ENCODE measurements around the gene OVAAL. TPM values are rescaled to one million over a fixed set of nuclear protein-coding genes. Genes with fewer than 3 reads are reported as not detected.
A peak's percentile ranks its signal among the peaks of the same experiment; 100 is the strongest.

Gene OVAAL
- not detected for polyA plus RNA-seq (ENCODE audit: low read depth in 6 of 6)

- no peak for DNase-seq
- Mint-ChIP-seq H3K36me3 (peaks cover 4 to 7% of the 10 kb centered on the region in 2 donors), H3K27me3 (peaks cover 12 to 53% (median 29%) of the 10 kb centered on the region in 3 donors), H3K4me3 (no peak within 1 kb of the TSS), H3K9me3 (peaks cover 0 to 7% (median 0%) of the 10 kb centered on the region in 7 donors), H3K4me1 (no peaks in the 10 kb centered on the region), H3K27ac (peak within 1 kb of the TSS in 1 of 6 donors; percentile 4)
- no peak for ATAC-seq (ENCODE audit: low read depth in 2 of 2)
Observed at GRCh38 chr1:180558664-180559063, at the start of gene OVAAL. Gene OVAAL, plus strand, starts transcription at chr1:180558964.

GRCh38 chr1:180510882-180511281, 47.9 kb upstream of the OVAAL start:
- H3K4me1 Mint-ChIP-seq, result no peaks in the 10 kb centered on the region
- no peak for DNase-seq
- peaks cover 0 to 2% (median 0%) of the 10 kb centered on the region in 7 donors for H3K9me3 Mint-ChIP-seq
- H3K27me3 Mint-ChIP-seq, result peaks cover 15 to 19% (median 16%) of the 10 kb centered on the region in 3 donors
- no peak for ATAC-seq (ENCODE audit: low read depth in 2 of 2)
- H3K36me3 Mint-ChIP-seq, result no peaks in the 10 kb centered on the region
- no peak overlapping the region for H3K4me3 Mint-ChIP-seq
- no peak overlapping the region for H3K27ac Mint-ChIP-seq

DNA sequence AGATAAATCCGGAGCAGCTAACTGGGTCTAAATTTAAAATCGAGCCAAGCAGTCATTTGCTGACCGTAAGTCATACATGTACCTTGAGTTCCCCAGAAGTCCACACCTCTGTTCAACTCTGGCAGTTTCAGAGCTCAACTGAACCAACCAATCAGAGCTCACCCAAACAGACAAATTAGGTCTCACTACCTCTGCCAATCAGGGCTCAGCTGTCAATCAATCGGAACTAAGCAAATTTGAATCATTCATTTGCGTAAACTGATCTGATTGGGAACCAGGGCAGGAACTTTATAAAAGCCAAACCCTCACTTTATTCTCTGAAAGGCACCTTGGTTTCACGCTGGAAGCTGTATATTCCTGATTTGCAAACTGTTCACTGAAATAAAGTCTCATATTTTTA, 45.2 kb upstream of the OVAAL start:
- ATAC-seq (ENCODE audit: low read depth in 2 of 2) (no peak), DNase-seq (no peak)
- Mint-ChIP-seq H3K4me3 (no peak overlapping the region), H3K27me3 (peaks cover 16 to 19% (median 16%) of the 10 kb centered on the region in 3 donors), H3K36me3 (no peaks in the 10 kb centered on the region), H3K27ac (no peak overlapping the region), H3K9me3 (peaks cover 0 to 2% (median 0%) of the 10 kb centered on the region in 7 donors), H3K4me1 (no peaks in the 10 kb centered on the region)

GRCh38 chr1:180515364-180515763, 43.4 kb upstream of the OVAAL start:
- no peaks in the 10 kb centered on the region for H3K4me1 Mint-ChIP-seq
- peaks cover 22 to 27% (median 26%) of the 10 kb centered on the region in 3 donors for H3K27me3 Mint-ChIP-seq
- H3K9me3 Mint-ChIP-seq, result peaks cover 0 to 2% (median 0%) of the 10 kb centered on the region in 7 donors
- no peak overlapping the region for H3K4me3 Mint-ChIP-seq
- no peak overlapping the region for H3K27ac Mint-ChIP-seq
- no peak for ATAC-seq (ENCODE audit: low read depth in 2 of 2)
- no peaks in the 10 kb centered on the region for H3K36me3 Mint-ChIP-seq
- DNase-seq, result no peak

GRCh38 chr1:180515857-180516388, 42.8 kb upstream of the OVAAL start:
- no peaks in the 10 kb centered on the region for H3K4me1 Mint-ChIP-seq
- no peaks in the 10 kb centered on the region for H3K36me3 Mint-ChIP-seq
- ATAC-seq (ENCODE audit: low read depth in 2 of 2) (peak; percentile 75 to 86), DNase-seq (peak; percentile 50)
- H3K9me3 Mint-ChIP-seq, result no peaks in the 10 kb centered on the region
- H3K27ac Mint-ChIP-seq, result no peak overlapping the region
- no peak overlapping the region for H3K4me3 Mint-ChIP-seq
- H3K27me3 Mint-ChIP-seq, result peaks cover 19 to 26% (median 20%) of the 10 kb centered on the region in 3 donors

DNA sequence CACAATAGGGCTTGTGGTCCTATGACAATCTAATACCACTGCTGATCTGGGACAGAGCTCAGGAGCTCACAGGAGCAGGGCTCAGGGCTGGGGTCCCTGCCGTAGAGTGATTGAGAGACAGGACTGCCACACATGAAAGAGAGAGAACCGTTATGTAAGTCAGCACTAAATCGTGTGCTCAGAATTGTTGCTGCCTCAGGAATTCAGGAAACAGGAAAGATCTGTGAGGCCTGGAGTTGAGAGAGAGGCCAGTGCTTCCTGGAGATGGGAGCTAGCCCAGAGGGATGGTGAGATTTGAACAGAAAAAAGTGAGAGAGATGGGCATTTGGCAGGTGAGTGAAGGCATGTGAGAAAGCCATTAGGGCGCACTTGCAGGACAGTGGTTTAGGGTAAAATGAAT, 38.9 kb upstream of the OVAAL start:
- Mint-ChIP-seq H3K9me3 (no peaks in the 10 kb centered on the region), H3K4me1 (peaks cover 4 to 6% (median 4%) of the 10 kb centered on the region in 3 donors), H3K27me3 (peaks cover 8 to 15% (median 11%) of the 10 kb centered on the region in 3 donors), H3K27ac (peak overlapping the region in 1 of 6 donors; percentile 37), H3K4me3 (peak overlapping the region in 1 of 8 donors; percentile 11), H3K36me3 (no peaks in the 10 kb centered on the region)
- ATAC-seq (ENCODE audit: low read depth in 2 of 2) (no peak), DNase-seq (no peak)

DNA sequence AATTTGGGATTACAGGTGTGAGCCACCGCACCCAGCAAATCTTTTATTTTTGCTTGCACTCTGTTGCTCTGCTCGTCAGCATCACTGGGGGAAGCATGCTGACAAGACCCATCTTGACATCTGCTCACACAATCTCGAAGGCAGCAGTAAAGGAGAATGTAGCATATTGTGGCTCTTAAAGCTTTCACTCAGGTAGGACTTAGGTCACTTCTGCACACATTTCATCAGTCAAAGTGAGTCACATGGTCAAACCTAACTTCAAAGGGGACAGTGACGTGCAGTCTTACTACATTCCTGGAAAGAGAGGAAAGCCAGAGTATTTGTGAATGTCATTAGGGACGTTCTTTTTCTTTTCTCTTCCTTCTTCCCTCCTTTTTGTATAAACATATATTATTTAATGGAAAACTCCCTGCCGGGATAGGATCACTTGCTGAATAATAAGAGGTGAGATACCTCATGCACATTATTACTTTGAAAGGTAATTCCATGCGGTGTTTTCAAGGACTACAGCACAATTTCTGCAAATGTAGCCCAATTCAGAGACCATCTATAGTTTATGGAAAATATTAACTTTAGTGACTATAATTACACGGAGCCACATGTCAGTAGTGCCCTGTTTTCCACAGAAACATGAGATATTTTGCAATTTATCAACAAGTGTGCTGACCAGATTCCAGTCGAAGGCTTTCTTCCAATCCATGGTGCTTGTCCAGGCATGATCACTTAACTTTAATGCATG, 37.1 kb upstream of the OVAAL start:
- no peaks in the 10 kb centered on the region for H3K36me3 Mint-ChIP-seq
- DNase-seq (no peak), ATAC-seq (ENCODE audit: low read depth in 2 of 2) (no peak)
- no peaks in the 10 kb centered on the region for H3K9me3 Mint-ChIP-seq
- H3K4me3 Mint-ChIP-seq, result no peak overlapping the region
- H3K27me3 Mint-ChIP-seq, result peaks cover 8 to 12% (median 11%) of the 10 kb centered on the region in 3 donors
- peaks cover 8 to 15% (median 13%) of the 10 kb centered on the region in 3 donors for H3K4me1 Mint-ChIP-seq
- H3K27ac Mint-ChIP-seq, result no peak overlapping the region

GRCh38 chr1:180522213-180522515, 36.6 kb upstream of the OVAAL start:
- Mint-ChIP-seq H3K4me1 (peaks cover 8 to 15% (median 13%) of the 10 kb centered on the region in 3 donors), H3K36me3 (no peaks in the 10 kb centered on the region), H3K27ac (no peak overlapping the region), H3K9me3 (no peaks in the 10 kb centered on the region), H3K27me3 (peaks cover 8 to 12% (median 11%) of the 10 kb centered on the region in 3 donors), H3K4me3 (no peak overlapping the region)
- DNase-seq (no peak), ATAC-seq (ENCODE audit: low read depth in 2 of 2) (no peak)

DNA sequence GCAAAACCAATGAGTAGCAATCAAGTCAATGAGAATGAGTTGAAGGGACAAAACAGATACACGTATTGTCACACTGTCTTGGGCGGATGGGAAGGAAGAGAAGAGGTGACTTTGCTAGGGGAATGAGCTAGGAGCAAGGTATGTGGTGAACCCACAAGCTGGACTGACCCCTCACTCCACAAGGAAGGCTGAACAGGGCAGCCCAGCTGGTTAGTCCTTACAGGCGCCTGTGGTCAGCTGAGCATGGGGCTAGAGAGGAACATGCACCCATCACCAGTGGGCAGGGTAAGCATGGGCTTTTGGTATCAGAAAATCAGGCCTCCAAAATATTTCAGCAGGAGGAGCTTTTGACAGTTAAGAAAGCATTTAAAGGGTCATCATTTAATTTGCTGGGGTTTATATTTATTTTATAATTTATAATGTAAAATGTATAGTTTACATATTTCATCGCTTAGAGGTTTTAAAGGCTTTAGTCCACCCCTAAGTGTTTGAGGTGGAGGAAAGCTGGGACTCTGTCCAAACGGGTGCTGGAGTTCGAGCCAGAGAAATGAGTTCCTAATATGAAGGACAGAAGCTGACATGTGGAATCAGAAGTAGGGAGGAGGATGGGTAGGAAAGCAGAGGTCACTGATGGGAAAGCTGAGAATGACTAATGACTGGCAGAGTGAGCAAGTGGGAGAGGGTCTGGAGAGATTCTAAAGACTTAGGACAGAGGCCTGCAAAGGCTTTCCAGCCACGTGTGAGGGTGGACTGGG, 34.4 kb upstream of the OVAAL start:
- no peaks in the 10 kb centered on the region for H3K36me3 Mint-ChIP-seq
- no peak for DNase-seq
- no peak overlapping the region for H3K4me3 Mint-ChIP-seq
- no peaks in the 10 kb centered on the region for H3K9me3 Mint-ChIP-seq
- ATAC-seq (ENCODE audit: low read depth in 2 of 2), result no peak
- peaks cover 8 to 15% (median 13%) of the 10 kb centered on the region in 3 donors for H3K4me1 Mint-ChIP-seq
- peaks cover 7 to 11% (median 8%) of the 10 kb centered on the region in 3 donors for H3K27me3 Mint-ChIP-seq
- H3K27ac Mint-ChIP-seq, result peak overlapping the region in 4 of 6 donors; percentile 0 to 65 (median 44)

DNA sequence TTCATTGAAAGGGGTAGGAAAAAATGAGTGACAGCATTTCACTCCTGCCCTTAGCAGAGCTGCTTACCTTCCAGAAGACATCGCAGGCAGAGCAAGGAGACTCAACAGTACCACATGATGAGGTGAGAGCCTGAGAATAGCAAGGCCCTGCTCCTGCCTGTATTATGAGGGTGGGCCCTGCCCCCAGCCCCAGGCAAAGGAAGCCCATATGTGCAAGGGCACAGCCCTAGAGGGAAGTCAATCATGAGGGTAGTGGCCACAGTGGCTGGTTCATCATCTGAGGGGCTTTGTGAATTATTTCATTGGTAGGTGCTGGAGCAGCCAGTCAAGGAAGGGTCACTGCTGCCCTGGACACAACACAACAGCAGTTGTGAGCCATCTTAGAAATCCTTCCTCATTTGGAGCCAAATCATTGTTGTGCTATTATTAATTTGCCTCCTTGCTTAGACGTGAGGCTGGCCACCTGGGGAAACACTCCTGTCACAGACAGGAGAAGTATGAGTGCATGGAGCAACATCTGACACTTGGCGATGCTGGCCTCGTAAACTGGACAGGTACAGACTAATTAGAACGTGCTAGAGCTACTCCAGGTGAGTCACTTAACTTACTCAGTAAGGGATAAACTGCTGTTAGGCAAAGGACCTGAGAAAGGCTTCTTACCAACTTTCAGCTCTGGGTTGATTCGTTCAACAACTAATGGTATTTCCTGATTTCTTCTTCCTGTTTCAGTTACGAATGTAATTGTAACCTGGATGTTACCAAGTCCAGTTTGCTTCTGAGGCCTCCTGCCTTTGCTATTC, 33.6 kb upstream of the OVAAL start:
- Mint-ChIP-seq H3K36me3 (no peaks in the 10 kb centered on the region), H3K27ac (peak overlapping the region in 4 of 6 donors; percentile 0 to 89 (median 34)), H3K4me3 (peak overlapping the region in 6 of 8 donors; percentile 17 to 70 (median 50)), H3K4me1 (peaks cover 8 to 15% (median 13%) of the 10 kb centered on the region in 3 donors), H3K27me3 (peaks cover 0 to 5% (median 3%) of the 10 kb centered on the region in 3 donors), H3K9me3 (no peaks in the 10 kb centered on the region)
- ATAC-seq (ENCODE audit: low read depth in 2 of 2), result peak; percentile 28 to 56
- no peak for DNase-seq

- no peaks in the 10 kb centered on the region for H3K9me3 Mint-ChIP-seq
- peak overlapping the region in 2 of 6 donors; percentile 52 to 89 for H3K27ac Mint-ChIP-seq
- H3K4me1 Mint-ChIP-seq, result peaks cover 8 to 15% (median 13%) of the 10 kb centered on the region in 3 donors
- no peaks in the 10 kb centered on the region for H3K36me3 Mint-ChIP-seq
- H3K27me3 Mint-ChIP-seq, result peaks cover 0 to 7% (median 5%) of the 10 kb centered on the region in 3 donors
- peak overlapping the region in 6 of 8 donors; percentile 17 to 70 (median 50) for H3K4me3 Mint-ChIP-seq
- DNase-seq (no peak), ATAC-seq (ENCODE audit: low read depth in 2 of 2) (peak in 1 of 2 donors; percentile 9)
Observed at GRCh38 chr1:180525715-180526039, 33.1 kb upstream of the OVAAL start.

DNA sequence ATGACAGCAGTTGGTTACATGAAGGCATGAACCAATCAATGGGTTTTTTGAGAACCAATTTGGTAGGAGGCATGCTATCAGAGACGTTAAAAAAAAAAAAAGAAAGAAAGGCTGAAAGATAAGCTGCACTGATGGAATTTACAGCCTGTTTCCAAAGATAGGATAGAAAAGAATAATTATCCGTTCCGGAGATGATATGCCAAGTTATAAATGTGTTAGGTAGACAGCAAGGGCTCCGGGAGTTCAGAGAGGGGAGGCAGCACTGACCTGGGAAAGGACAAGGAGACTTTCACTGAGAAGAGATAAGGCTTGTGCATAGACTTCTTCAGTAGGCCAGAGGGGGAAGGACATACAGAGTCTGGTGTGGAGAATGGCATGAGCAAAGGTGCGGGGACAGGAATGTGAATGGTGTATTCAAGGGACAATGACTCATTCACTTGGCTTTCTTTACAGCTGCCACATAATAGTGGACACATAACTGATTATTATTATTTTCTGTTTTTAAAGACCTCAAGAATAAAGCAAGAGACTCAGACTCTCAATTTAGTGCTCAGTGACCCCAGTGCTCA, 31.6 kb upstream of the OVAAL start:
- Mint-ChIP-seq H3K36me3 (no peaks in the 10 kb centered on the region), H3K27ac (peak overlapping the region in 1 of 6 donors; percentile 85), H3K4me3 (no peak overlapping the region), H3K9me3 (no peaks in the 10 kb centered on the region), H3K4me1 (peaks cover 8 to 15% (median 13%) of the 10 kb centered on the region in 3 donors), H3K27me3 (peaks cover 0 to 7% (median 2%) of the 10 kb centered on the region in 3 donors)
- DNase-seq, result no peak
- ATAC-seq (ENCODE audit: low read depth in 2 of 2), result no peak

All from naive B cell (primary cell).